Astrocyte of the spinal cord (primary cell): ENCODE results near the gene CIROP.

Experiments used
- DNase-seq: peaks from one replicate; pipeline ENCODE4 v3.0.0; 2011; ENCODE audit warnings: low read depth, low spot score
- H3K4me3 ChIP-seq: 2 replicates; pipeline ENCODE4 v1.5.1; 2011; ENCODE audit warnings: low read depth, mild to moderate bottlenecking, low read length, moderate library complexity
- in situ Hi-C: cut with HindIII; loops from 2 replicates; pipeline ENCODE4 v1.10.0; 2017; ENCODE audit warnings: low sequenced_read_pairs
- TF ChIP-seq, protein P1 (sequence below): IDR thresholded peaks from 2 replicates; pipeline ENCODE4 v1.5.1; 2012; ENCODE audit warnings: low read depth, mild to moderate bottlenecking, low read length, inconsistent platforms

CIROP gene

DNA sequence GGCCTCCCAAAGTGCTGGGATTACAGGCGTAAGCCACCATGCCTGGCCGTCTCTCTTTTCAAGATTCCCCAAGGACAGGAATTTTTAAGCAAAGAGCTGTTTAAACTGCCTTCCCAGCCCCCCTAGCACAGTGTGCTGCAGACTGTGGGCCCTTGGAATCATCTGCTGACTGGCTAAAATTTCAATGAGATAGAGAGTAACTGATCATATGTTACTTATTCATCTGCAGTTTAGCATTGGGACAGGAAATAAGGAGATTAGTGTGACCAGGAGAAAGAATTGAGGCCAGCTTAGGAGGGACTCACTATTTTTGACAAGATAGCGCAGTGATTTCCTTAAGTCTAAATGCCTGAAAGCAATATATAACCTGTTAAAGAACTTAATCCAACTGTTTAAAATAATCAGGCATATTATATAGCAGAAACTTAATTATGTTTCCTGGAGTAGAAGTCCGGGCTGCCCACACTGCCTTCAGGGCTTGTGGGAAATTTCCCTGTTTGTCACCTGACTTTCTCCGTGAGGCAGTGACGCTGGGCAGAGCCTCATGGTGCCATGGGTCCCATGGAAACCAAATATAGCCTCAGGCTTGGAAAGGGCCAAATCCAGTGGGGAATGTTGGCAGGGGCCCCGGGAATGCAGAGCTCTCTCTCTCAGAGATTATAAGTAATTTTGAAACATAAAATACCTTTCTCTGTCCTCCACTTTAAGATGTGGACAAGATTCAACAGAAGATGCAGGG, 37.1 kb upstream of the CIROP start:
- TF ChIP-seq, protein P1, sequence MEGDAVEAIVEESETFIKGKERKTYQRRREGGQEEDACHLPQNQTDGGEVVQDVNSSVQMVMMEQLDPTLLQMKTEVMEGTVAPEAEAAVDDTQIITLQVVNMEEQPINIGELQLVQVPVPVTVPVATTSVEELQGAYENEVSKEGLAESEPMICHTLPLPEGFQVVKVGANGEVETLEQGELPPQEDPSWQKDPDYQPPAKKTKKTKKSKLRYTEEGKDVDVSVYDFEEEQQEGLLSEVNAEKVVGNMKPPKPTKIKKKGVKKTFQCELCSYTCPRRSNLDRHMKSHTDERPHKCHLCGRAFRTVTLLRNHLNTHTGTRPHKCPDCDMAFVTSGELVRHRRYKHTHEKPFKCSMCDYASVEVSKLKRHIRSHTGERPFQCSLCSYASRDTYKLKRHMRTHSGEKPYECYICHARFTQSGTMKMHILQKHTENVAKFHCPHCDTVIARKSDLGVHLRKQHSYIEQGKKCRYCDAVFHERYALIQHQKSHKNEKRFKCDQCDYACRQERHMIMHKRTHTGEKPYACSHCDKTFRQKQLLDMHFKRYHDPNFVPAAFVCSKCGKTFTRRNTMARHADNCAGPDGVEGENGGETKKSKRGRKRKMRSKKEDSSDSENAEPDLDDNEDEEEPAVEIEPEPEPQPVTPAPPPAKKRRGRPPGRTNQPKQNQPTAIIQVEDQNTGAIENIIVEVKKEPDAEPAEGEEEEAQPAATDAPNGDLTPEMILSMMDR, result no peak
- in situ Hi-C loops, result no loop called here
- DNase-seq, result peak; percentile 39
- H3K4me3 ChIP-seq, result no peak overlapping the region

DNA sequence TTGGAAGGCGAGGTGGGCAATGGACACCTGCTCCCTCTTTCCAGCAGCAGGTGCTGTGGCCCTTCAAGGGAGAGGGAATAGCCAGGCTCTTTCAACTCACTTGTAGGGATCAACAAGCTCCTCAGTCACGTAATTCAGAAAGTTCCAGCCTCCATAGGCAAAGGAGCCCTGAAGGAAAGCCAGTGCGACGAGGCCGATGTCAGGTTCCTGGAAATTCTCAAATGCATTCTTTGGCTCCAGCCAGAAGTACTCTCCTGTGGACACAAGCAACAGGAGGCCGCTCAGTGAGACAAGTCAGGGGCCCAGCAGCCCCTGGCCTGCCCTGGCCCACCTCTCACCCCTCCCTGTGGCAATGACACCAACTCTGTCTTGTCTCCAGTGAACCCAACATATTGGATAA, 35.6 kb upstream of the CIROP start:
- in situ Hi-C loops, result no loop called here
- TF ChIP-seq, protein P1, result no peak
- DNase-seq, result no peak
- no peak overlapping the region for H3K4me3 ChIP-seq

DNA sequence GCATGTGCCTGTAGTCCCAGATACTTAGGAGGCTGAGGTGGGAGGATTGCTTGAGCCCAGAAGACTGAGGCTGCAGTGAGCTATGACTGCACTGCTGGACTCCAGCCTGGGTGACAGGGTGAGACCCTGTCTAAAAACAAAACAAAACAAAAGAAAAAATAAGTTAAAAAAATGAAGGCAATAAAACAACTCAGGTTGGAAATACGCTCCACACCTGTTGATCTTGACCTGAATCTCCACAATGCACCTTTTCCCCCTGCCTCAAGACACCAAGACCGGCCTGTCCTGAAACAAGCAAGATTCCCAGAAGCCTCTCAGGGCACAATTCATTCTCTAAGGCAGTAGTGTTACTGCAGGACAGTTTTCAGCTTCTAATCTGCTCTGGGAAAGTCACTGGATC, 35.1 kb upstream of the CIROP start:
- DNase-seq, result no peak

DNA sequence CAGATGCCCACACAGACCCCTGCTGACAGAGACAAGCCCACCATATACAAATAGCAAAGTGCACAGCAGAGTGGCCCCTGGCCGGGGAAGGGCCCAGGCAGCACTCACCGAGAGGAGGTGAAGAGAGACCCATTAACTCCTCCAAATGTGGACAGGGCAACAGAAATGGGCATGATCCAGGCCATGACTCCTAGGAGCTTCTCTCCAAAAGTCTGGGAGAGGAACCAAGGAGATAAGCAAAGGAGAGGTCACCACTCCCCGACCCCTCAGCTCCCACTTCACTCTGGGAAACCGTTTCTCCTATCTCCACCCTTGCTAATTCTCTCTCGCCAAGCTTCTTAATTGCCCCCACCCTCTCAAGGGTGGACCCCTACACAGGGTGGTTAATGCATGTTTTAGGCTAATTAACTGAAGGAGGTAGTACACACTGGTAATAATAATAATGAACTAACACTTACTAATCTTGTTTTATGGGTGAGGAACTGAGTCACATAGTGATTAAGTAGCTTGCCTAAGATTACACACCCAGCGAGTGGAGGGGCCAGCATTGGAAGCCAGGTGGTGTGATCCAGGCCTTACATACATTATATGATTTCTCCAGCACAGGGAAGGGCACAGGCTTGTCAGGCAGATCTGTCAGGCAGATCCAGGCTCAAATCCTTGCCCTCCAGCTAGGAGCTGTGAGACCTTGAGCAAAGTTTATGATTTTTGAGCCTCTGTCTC, 33.2 kb upstream of the CIROP start:
- DNase-seq, result no peak
- H3K4me3 ChIP-seq, result no peak overlapping the region
- in situ Hi-C loops, result no loop called here
- TF ChIP-seq, protein P1, result no peak

More for the DNA sequence above, 35.1 kb upstream of the CIROP start:
- TF ChIP-seq, protein P1, result no peak
- in situ Hi-C loops, result no loop called here
- no peak overlapping the region for H3K4me3 ChIP-seq

DNA sequence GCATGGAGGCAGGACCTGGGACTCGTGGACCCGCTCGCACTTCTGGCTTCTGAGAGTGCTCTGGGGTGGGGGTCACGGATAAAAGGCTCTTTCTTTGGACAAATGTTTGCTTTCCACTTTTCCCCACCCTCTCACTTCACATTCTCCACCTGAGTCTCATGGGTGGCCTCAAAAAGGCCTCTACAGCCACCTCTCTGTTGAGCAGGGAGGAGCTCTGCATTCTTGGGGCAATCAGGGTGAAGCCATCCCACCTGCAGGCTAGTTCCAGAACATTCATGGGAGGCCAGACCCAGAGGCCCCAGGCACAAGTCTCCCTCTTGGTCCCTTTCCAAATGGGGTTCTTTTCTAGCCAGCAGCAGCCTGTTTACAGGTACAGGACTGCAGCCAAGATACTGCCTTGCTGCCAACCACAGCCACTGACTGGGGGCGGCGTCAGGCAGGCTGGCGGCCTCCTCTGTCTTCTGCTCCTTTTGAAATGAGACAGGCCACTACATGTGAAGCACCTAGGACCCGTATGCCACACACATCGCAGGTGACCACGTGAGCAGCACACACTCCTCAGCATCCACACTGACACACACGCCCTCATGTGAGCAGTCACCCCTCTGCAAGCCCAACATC, 32.5 kb upstream of the CIROP start:
- in situ Hi-C loops, result no loop called here
- DNase-seq, result no peak
- TF ChIP-seq, protein P1, result no peak

DNA sequence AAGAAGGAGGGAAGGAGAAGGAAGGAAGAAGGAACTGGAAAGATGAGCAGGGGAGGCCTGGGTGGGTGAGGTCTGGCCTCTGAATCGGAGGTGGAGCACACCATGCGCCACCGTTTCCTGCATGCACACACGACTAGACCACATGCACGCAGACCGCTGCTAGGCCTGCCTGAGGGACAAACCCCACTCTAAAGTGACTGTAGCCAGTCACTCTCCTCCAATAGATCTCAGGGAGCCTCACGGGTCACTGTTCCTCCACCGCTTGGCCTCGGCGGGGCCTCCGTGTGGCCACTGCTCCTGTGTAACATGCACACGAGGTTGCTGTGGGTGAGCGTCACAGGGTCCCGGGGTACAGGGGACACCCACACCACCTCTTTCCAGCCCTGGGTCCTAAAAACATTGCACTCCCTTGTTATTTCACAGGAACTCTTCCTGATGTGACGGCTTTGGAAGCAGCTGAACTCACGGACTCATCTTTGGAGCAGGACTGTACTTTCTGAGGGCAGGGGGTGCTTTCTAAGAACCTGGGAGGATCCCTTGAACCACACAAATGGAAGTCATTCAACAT, 31.9 kb upstream of the CIROP start:
- no peak for DNase-seq
- H3K4me3 ChIP-seq, result no peak overlapping the region
- in situ Hi-C loops, result no loop called here
- TF ChIP-seq, protein P1, result no peak

More for the DNA sequence above, 32.5 kb upstream of the CIROP start:
- no peak overlapping the region for H3K4me3 ChIP-seq
